Sciatic nerve (tissue), 2 donors: ENCODE measurements around the gene SETD3. TPM values are rescaled to one million over a fixed set of nuclear protein-coding genes. Genes with fewer than 3 reads are reported as not detected.

Source experiments
- ATAC-seq: fragments of 200-7000 bp; cut with Tn5 transposase; one replicate; pipeline ENCODE4 v1.9.1; 2020; ENCODE audit warnings: mild to moderate bottlenecking, moderate library complexity
- DNase-seq: peaks from one replicate; pipeline ENCODE4 v3.0.0-alpha.2; 2020; ENCODE audit warnings: low spot score
- intact Hi-C: fragments of 100-400 bp; cut with DNase I; formaldehyde crosslinking; loops from one replicate; pipeline ENCODE4 v1.14.2; 2022
- total RNA-seq: library from RNA; stranded (reverse); fragmentation: NEBNext Ultra II Directional; extraction: Animal tissue kit (Norgen Biotek cat#: 25700); gene quantifications from one replicate; pipeline ENCODE4 v1.2.1, GENCODE V29; 2021
- donor health status: DM: no; HTN: no; CAD: no.
- donor health status: DM: no; HTN: no; CAD: no.

The SETD3 gene
- total RNA-seq, 1 donor from 2014 or later: 86.0 TPM

DNA sequence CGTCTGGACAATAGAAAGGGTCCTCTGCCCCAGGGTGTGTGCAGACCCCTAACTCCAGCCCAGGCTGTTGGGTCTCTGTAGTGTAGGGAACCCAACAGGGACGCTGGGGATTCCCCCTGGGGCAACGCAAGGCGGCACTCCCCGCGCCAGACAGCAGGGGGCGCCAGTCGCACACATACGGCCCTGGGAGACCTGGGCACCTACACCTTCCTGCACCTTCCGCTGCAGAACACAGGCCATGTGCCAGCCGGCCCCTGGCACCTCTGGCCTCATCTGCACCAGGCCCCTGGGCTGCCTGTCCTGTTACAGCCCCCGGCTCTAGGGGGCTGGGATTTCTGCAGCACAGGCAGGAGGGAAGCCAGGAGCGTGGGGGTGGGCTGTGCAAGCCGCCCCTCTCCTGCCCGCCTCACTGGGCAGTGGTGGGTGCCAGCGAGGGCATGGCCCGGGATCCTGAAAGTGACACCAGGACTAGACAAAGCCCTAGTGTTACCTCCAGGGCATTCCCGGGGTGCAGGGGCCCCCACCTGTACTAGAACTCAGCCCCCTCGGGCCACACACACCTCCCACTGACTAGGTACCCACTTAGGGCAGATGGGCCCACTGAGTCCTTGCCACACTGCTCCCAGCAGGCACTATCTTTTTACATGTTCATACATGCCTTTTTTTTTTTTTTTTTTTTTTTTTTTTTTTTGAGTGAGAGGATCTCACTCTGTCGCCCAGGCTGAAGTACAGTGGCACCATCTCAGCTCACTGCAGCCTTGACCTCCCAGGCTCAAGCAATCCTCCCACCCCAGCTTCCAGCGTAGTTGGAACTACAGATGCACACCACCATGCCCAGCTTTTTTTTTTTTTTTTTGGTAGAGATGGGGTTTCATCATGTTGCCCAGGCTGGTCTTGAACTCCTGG is 38.0 kb upstream of the SETD3 start:
- peak; percentile 49 for ATAC-seq

DNA sequence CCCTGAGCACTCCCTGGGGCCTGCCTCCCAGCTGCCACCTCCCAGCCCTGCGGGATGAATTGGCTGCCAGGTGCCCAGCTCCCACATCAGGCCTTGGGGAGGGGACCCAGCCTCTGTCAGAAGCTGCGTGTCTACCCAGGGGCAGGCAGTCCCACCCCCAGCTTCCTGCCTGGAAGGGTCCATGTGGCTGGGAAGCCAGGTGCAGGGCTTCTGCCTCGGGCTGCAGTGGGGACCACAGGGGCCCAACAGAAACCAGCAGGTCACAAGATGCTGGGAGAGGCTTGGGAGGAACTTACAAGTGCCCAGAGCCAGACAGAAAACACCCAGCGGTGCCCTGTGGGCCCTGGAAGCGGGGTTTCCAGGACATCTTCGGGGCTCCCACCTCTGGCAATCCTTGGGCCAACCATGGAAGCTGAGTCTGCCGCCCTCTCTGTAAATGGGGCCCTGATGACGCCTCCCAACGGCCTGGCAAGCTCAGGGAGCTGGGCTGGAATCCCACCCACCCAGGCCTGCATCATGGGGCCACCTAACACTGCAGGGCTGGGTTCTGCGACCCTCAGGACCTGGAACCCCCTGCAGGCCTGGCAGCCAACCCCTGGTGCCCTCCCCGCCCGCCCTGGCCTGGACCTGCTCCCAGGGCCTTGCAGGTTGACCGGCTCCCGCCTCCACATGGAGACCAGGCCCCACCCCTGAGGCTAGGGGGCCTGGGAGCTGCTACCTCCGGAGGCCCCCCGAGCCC is 37.2 kb upstream of the SETD3 start:
- intact Hi-C loops: no loop called here
- ATAC-seq (no peak), DNase-seq (peak; percentile 53)

More for the DNA sequence above, 38.0 kb upstream of the SETD3 start:
- peak; percentile 85 for DNase-seq
- intact Hi-C loops: no loop called here

DNA sequence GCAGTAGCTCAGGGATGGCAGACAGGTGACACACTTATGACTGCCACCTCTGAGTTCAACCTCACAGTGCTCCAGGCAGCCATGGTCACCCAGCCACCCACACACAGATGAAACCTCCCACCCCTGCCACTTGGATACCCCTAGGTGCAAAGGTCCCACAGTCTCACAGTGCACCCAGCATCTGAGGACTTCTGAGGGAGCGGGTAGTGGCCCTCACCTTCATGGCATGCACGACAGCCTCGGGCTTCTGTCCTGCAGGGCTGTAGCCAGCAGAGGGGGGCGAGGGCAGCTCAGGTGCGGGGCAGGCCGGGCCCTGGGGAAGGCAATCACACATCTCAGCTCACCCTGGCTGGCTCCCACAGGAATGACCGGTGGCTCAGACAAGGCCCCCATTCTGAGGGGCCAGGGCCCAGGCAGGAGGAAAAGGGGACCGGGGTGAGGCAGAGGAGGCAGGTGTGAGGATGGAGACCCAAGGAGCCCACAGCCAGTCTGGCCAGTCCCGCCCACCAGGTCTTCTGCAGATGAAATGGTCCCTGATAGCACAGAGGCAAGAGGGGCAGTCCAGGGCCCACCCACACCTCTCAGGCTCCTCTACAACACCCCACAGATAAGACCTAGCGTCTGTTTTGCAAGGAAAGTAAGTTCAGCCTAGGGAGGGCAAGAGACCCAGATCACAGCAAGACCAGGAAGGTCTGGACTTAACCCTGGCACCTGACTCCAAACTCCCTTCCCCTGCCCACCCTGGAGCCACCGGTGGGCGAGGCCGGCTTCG is 36.4 kb upstream of the SETD3 start:
- intact Hi-C loops: no loop called here
- ATAC-seq: no peak
- peak; percentile 57 for DNase-seq

DNA sequence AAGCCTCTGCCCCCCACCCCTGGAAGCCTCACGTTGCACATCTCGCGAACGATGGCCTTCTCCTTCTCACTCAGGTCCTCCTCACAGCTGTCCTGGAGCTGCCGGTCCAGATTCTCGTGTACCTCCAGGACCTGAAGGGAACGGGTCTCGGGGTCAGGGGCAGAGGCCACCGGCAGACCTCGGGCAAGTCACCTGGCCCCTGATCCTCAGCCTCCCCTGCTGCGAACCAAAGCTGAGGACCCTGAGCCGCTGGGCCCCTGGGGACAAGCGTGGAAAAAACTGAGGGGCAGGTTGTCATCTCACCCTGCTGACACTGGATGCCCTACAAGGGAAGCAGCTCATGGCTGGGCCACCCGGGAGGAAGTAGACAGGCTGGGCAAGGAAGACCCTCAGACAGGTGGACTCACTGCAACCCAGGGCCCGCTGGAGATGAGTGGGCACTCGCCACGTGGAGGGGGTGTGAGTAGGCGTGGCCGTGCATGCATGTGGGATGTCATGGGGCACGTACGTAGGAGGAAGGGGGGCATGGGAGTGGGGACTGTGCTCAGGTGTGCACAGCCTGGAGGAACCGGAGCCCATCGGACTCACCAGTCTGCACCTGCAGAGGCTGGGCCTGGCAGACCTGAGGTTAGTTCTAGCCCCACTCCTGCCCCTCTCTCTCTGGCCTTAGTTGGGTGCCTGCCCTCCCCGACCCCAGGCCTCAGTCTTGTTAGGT is 35.7 kb upstream of the SETD3 start:
- ATAC-seq (no peak), DNase-seq (peak; percentile 53)
- intact Hi-C loops: no loop called here

DNA sequence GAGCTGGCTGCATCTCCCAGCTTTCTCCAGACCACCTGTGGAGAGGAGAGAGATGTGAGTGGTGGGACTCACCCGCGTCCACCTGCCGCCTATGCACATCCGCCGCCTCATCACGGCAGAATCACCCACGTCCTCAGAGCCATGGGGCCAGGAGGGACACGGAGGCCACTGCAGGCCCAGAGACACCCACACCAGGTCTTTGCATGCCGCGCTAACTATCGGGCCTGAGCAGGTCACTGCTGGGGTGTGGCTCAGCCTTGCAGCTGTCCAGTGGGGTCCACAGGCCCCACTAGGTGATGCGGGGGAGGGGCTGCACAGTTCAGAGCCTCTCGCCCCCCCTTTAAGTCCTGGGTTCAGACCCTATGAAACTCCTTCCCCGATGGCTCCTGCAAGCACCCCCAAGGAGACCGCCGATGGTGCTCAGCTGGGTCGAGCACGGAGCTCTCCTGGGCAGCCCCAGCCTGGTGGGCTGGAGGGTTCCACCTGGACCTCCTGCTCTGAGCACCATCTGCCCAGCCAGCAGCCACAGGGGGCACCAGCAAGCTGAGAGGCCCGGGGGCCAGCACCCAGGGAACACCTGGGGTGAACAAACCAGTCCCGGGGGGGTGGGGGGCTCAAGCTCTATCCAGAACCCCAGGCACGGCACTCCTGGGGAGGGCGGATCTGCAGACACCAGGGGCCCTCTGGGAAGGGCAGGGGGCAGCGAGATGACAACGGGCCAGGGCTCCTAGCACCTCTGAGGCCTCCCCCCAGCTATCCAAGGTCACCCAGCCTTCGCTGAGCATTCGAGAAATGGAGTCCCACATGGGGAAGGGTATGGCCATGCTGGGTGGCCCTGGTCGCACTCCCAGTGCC is 34.9 kb upstream of the SETD3 start:
- intact Hi-C loops: no loop called here

DNA sequence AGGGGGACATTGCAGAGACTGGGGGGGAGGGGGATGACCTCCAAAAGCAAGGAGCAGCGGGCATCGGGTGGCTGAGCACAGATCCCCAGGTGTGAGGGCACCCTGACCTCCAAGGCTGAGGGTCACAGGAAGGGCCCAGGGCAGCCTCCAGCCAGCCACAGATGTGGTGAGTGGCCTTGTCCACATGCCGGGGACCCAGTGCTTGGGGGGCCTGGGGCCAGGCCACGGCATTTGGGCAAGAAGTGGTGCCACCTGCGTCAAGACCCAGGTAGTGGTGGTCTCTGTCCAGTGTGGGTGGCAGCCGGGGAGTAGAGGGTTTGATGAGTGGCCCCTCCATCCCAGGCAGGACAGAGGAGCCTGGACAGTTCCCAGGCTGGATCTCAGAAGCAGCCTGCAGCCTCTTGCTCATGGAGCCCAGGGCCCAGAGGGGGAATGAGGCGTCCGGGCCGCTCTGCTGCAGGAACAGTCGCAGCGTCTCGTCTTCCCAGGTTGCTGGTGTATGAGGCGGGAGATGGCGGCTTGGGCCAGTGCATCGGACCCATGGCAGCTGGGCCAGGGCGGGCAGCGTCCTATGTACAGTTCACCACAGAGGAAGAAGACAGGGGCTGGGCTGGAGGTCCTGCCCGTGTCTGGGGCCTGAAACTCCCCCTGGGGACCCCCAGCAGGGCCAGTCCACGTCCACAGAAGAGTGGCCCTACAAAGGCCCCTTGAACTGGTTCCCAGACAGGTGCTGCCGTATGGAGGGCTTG is 34.1 kb upstream of the SETD3 start:
- peak; percentile 55 for DNase-seq
- intact Hi-C loops: no loop called here
- ATAC-seq: no peak

More for the DNA sequence above, 34.9 kb upstream of the SETD3 start:
- no peak for ATAC-seq
- DNase-seq: peak; percentile 55

DNA sequence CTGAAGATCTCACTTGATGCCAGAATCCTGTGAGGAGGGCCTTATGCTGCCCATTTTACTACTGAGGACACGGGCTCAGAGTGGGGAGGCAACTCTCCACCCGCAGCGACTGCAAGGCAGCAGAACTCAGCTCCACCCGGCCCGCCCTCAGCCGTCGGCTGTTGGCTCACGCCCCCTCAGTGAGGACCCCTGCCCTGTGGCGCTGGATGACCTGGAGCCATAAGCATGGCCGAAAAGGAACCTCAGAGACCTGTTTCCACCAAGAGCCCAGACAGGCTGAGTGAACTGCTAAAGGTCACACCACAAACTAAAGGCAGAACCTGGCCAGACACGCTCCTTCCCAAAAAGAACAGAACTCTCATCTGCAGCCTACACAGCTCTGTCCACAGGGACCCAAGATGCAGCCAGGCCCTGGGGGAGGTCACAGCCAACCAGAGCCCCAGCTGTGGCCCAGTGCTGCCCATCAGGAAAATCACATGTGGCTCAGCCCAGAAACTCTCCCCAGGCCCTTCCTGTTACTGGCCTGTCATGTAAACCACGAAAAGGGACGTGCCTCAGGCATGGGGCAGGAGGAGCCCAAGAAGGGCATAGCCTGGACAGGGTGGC is 33.4 kb upstream of the SETD3 start:
- ATAC-seq (no peak), DNase-seq (peak; percentile 60)
- intact Hi-C loops: no loop called here

DNA sequence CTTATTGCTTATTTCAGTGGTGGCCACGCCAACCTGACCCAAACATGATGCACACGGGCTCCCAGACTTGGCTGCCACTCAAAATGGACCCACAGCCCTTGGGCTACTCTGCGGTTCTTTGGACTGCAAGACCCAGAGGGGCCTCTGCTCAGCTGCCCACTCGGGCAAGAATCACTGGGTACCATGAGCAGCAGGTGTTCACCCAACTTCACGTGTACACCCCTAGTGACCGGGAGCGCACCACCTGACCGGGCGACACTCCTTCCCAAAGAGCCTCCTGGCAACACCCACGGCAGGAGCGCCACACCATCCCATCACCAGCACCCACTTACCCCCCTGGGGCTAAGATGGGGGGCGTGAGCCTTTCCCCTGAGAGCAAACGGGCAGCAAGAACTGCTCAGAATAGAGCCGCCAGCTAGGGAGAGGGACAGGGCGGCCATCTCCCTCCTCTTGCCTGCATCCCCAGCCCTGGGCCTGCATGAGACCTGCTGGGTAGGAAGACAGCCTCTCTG is 32.6 kb upstream of the SETD3 start:
- DNase-seq (peak; percentile 54), ATAC-seq (no peak)
- intact Hi-C loops: no loop called here

DNA sequence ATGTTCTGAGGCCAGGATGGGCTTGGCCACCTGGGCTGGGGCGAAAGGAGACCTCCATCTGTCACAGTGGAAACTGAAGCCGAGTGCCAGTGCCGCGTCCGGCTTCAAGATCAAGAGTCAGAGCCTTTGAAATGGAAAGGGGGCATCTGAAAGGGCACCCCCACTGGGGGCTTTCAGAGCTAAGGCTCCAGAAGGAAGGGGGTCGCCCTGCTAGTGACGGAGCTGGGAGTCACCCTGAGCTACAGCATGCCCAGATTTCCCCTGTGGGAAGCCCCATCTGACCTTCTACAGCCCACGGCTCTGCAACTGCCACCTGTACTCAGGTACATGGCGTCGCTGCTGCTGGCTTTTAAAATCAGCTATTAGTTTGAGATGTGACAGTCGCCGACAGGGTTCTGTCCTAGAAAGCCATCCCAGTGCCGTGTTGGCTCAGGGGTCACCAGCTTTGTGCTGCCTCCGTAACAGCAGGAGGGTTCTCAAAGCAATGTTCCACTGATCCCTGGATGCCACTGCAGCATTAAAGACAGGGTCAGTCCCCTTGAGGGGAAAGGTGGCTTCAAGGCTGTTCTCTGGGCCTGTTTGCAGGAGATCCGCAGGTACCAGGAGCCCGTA is 32.0 kb upstream of the SETD3 start:
- DNase-seq (peak; percentile 58), ATAC-seq (no peak)
- intact Hi-C loops: no loop called here

DNA sequence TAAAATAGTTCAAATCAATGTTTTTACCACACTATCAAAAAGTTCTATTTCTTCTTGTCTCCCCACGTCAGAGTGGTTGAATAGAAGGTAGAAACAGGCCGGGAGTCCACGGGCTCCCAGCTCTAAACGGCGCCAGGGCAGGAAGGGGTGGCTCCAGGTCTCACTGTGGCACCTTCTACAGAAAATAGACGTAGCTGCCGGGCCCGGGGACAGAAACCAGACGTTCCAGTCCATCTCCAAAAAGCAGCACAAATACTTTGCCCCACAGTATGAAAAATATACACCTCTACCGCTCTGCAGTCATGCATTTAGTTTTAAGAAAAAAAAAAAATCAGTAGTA is 31.4 kb upstream of the SETD3 start:
- peak; percentile 10 for ATAC-seq
- no peak for DNase-seq
- intact Hi-C loops: no loop called here

DNA sequence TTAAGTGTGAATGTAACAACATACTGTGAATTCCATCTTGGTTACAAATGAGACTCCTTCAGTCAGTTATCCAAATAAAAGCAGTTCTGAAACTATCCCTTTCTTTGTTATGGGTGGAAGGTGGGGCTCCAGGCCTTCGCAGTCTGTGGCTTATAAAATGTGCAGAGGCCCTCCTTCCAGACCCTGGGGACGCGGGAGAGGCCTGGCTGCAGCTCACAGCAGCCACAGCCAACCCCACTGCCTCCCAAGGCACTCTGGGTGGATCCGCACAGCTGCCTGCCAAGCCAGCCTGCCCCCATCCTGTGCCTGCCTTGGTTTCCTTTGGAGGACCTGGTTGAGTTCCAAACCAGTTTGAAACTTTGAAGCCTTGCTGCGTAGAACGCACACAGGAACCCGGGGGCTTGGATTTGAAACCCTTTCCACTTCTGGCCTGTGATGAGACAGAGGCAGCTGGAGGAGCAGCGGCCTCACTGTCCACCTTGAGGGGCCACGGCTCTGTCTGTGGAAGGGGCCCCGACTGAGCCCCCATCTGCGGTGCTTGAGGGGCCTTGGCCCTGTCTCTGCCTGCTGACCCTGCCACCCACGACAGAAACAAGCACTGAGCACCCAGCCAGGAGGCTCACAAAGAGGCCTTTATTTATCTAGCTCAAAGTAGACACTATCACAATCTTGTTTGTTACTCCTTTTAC is 30.9 kb upstream of the SETD3 start:
- intact Hi-C loops: no loop called here
- ATAC-seq (peak; percentile 91), DNase-seq (peak; percentile 82)

DNA sequence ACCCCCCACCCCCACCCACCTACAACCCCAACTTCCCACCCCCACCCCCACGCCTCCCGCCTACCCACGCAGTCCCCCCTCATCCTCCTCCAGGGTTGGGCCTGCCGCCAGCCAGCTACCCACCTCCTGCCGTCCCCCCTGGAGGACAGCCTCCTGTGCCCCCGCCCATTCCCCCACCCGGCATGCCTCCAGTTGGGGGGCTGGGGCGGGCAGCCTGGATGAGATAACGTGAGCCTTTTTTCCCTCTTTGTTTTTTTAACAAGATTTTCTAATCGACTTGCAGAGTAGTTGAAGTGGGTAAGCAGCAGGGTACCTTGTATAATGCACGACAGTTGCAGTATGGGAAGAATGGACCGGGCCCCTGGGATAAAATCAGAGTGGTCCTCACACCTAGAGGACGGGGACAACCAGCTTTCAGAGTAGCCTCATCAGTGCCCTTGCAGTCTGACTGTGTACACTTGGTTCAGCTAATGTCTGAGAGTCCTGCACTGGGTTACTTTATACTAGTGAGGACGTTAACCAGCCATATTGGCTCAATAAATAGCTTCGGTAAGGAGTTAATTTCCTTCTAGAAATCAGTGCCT is 30.0 kb upstream of the SETD3 start:
- intact Hi-C loops: no loop called here
- DNase-seq (peak; percentile 59), ATAC-seq (no peak)

DNA sequence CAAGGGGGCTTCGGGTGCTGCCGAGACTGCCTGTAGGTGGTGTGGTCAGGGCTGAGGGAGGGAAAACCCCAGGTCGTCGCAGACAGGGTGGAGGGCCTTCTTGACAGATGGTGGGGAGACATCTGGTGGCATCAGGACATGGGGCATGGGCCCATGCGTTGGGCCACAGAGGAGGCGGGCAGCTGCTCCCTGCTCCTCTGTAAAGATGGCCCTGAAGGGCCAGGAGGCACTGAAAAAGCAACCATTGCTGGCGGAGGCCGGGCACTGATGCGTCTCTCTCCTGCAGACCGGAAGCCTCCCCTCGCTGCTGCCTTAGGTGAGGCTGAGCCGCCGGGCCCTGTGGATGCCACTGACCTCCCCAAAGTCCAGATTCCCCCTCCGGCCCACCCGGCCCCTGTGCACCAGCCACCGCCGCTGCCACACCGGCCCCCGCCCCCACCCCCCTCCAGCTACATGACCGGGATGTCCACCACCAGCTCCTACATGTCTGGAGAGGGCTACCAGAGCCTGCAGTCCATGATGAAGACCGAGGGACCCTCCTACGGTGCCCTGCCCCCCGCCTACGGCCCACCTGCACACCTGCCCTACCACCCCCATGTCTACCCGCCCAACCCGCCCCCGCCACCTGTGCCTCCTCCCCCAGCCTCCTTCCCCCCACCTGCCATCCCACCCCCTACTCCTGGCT is 29.4 kb upstream of the SETD3 start:
- DNase-seq (peak; percentile 57), ATAC-seq (no peak)
- intact Hi-C loops: no loop called here

DNA sequence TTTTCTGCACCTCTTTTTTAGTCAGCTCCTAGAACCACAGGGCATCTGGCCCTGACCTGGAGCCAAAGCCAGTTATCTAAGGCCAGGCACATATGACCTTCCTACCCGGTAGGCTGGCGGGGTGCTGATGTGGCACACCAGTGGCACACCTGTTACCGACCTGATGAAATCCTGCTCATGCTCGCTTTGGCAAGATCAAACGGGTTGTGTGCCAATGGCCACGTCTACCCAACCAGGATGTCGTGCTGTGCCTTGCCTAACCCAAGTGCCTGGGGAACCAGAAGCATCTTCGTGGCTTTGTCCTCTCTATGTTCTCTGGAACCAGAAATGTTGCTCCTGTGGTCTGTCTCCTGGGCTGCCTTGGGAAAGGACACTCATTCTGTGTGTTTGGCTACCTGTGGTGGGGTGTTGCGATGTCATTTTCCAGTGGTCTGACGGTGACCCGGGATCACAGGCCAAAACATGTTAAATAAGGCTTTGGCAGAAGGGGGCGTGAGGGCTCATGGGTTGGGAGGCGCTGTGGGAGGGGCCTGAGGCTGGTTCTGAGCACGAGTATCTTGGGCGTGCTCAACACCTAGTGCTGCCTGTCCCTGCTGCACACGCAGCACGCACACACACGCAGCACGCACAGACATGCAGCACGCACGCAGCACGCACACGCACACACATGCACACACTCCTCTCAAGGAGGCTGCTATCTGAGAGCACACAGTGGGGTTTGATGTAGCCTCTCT is 28.4 kb upstream of the SETD3 start:
- DNase-seq: no peak
- no peak for ATAC-seq
- intact Hi-C loops: no loop called here
